HG02938 (cell line): ENCODE measurements around the gene TM2D1.
A peak's percentile ranks its signal among the peaks of the same experiment; 100 is the strongest.
"Not testable (repeated sequence)": the region's sequence is repeated elsewhere in the genome, so short reads cannot be mapped to it uniquely, and the experiment has no call there.

Experiments used
- ATAC-seq: cut with Tn5 transposase; IDR thresholded peaks from one replicate; pipeline ENCODE4 v1.9.1; 2021; ENCODE audit warnings: mild to moderate bottlenecking, moderate library complexity; ENCODE audit not compliant: unreplicated experiment

Gene TM2D1

GRCh38 chr1:61724813-61725694 lies at the start of gene TM2D1:
Gene TM2D1, minus strand, starts transcription at chr1:61725141. Its CDS starts 21 bp downstream, at chr1:61725120.
- ATAC-seq, result peak; percentile 99

GRCh38 chr1:61770131-61770530 lies 45.2 kb upstream of the TM2D1 start:
- ATAC-seq, result no peak

GRCh38 chr1:61757950-61758349 lies 33.0 kb upstream of the TM2D1 start:
- no peak for ATAC-seq

- no peak for ATAC-seq
These were observed 31.8 kb upstream of the TM2D1 start for GRCh38 chr1:61756773-61757172.

- ATAC-seq, result no peak
These were observed 29.6 kb upstream of the TM2D1 start for GRCh38 chr1:61754545-61754944.

- no peak for ATAC-seq
These were observed 29.1 kb upstream of the TM2D1 start for GRCh38 chr1:61753998-61754508.

- ATAC-seq, result no peak
These were observed 28.0 kb upstream of the TM2D1 start for GRCh38 chr1:61752921-61753389.

- ATAC-seq, result no peak
These were observed 24.6 kb upstream of the TM2D1 start for GRCh38 chr1:61749574-61749973.

- no peak for ATAC-seq
These were observed 23.6 kb upstream of the TM2D1 start for GRCh38 chr1:61748566-61748965.

GRCh38 chr1:61746813-61747212 lies 21.9 kb upstream of the TM2D1 start:
- ATAC-seq, result no peak

- ATAC-seq, result no peak
These were observed 19.0 kb upstream of the TM2D1 start for GRCh38 chr1:61743716-61744580.

GRCh38 chr1:61743431-61743705 lies 18.4 kb upstream of the TM2D1 start:
- ATAC-seq, result no peak

GRCh38 chr1:61742620-61743430 lies 17.9 kb upstream of the TM2D1 start:
- peak; percentile 49 for ATAC-seq

- ATAC-seq, result peak; percentile 70
These were observed 17.0 kb upstream of the TM2D1 start, which contains the start of gene PATJ for GRCh38 chr1:61741711-61742619. Gene PATJ, plus strand, starts transcription at chr1:61742480. Its CDS starts 20,413 bp downstream, at chr1:61762893.

- ATAC-seq, result no peak
These were observed 16.1 kb upstream of the TM2D1 start for GRCh38 chr1:61740751-61741700.

- no peak for ATAC-seq
These were observed 7.8 kb upstream of the TM2D1 start for GRCh38 chr1:61732726-61733125.

- ATAC-seq, result not testable (repeated sequence)
These were observed 5.7 kb upstream of the TM2D1 start for GRCh38 chr1:61730679-61731078.

- no peak for ATAC-seq
These were observed 2.6 kb upstream of the TM2D1 start for GRCh38 chr1:61727544-61727943.

- ATAC-seq, result no peak
These were observed 482 bp downstream of the TM2D1 start for GRCh38 chr1:61724506-61724812.
